Measurements from ENCODE around the gene PCDHGA4. TPM values are rescaled to one million over a fixed set of nuclear protein-coding genes. Genes with fewer than 3 reads are reported as not detected.
"Not testable (repeated sequence)": the region's sequence is repeated elsewhere in the genome, so short reads cannot be mapped to it uniquely, and the experiment has no call there.

Gene PCDHGA4
- polyA plus RNA-seq, 3 donors: 0.03 TPM; not detected in 2

DNA sequence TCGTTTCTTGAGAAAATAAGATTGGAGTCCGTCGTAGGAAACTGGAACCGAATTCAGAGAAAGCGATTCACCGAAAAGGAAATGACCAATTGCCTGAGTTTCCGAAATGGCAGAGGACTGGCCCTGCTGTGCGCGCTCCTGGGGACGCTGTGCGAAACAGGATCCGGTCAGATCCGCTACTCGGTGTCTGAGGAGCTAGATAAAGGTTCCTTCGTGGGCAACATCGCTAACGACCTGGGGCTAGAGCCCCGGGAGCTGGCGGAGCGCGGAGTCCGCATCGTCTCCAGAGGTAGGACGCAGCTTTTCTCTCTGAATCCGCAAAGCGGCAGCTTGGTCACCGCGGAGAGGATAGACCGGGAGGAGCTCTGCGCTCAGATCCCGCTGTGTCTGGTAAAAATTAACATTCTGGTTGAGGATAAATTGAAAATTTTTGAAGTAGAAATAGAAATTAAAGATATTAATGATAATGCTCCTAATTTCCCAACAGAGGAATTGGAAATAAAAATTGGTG lies 10.8 kb upstream of the PCDHGA4 start:
- intact Hi-C loops (cut with micrococcal nuclease): no loop called here
- peaks cover 44 to 81% (median 74%) of the 10 kb centered on the region in 7 donors for H3K9me3 Mint-ChIP-seq

DNA sequence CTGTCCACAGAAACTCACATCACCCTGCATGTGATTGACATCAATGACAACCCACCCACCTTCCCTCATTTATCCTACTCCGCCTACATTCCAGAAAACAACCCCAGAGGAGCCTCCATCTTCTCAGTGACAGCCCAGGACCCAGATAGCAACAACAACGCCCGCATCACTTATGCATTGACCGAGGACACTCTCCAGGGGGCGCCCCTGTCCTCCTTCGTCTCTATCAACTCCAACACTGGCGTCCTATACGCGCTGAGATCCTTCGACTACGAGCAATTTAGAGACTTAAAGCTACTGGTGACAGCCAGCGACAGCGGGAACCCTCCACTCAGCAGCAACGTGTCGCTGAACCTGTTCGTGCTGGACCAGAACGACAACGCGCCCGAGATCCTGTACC lies 9.5 kb upstream of the PCDHGA4 start:
- Mint-ChIP-seq H3K36me3 (peaks cover 5 to 11% of the 10 kb centered on the region in 2 donors), H3K4me1 (peaks cover 2% of the 10 kb centered on the region), H3K4me3 (peak overlapping the region in 1 of 2 donors; percentile 23), H3K9me3 (peaks cover 39 to 77% (median 71%) of the 10 kb centered on the region in 7 donors), H3K27me3 (ENCODE audit: low read depth in 3 of 3) (peaks cover 24 to 58% (median 49%) of the 10 kb centered on the region in 3 donors), H3K27ac (no peak overlapping the region)
- Histone ChIP-seq H3K4me3 (replicated peaks in 1 of 3; ENCODE audit: low read depth in 2 of 3, low read length in 3 of 3) (no peak overlapping the region), H3K4me1 (ENCODE audit: control insufficient read depth in 1 of 2, insufficient read depth in 2 of 2, low read length in 2 of 2) (no peaks in the 10 kb centered on the region), H3K27ac (ENCODE audit: low read depth in 1 of 2, low read length in 2 of 2) (no peak overlapping the region), H2AFZ (ENCODE audit: insufficient read depth, low read depth, low read length, poor library complexity, severe bottlenecking) (no peak overlapping the region), H3K9me3 (replicated peaks in 1 of 2; ENCODE audit: control insufficient read depth in 1 of 2, insufficient read depth in 1 of 2, low read length in 2 of 2) (peaks cover 42 to 67% of the 10 kb centered on the region in 2 donors), H3K36me3 (replicated peaks in 1 of 2; ENCODE audit: control insufficient read depth in 1 of 2, insufficient read depth in 2 of 2, low read length in 2 of 2) (no peaks in the 10 kb centered on the region), H3K27me3 (ENCODE audit: control insufficient read depth in 2 of 2, insufficient read depth in 2 of 2, low read length in 2 of 2) (peaks cover 5 to 42% of the 10 kb centered on the region in 2 donors), H3K4me2 (replicated peaks; ENCODE audit: extremely low read depth, low read length, poor library complexity, severe bottlenecking) (no peak overlapping the region), H3K79me2 (ENCODE audit: insufficient read depth, low read length) (no peaks in the 10 kb centered on the region), H3K9ac (ENCODE audit: insufficient read depth, low read length, poor library complexity, severe bottlenecking) (no peak overlapping the region), H4K20me1 (ENCODE audit: insufficient read depth, low read length) (no peaks in the 10 kb centered on the region)
- DNase-seq: no peak
- TF ChIP-seq CTCF (IDR thresholded peaks at IDR 0.05): no peak
- WGBS (ENCODE audit: insufficient coverage): 38% methylated on average over 20 of the region's 20 CpGs
- intact Hi-C loops (cut with micrococcal nuclease): no loop called here

More for the DNA sequence above, 10.8 kb upstream of the PCDHGA4 start:
- H2AFZ ChIP-seq (ENCODE audit: insufficient read depth, low read depth, low read length, poor library complexity, severe bottlenecking): no peak overlapping the region
- peaks cover 31 to 64% (median 53%) of the 10 kb centered on the region in 3 donors for H3K27me3 Mint-ChIP-seq (ENCODE audit: low read depth in 3 of 3)
- peaks cover 2% of the 10 kb centered on the region for H3K4me1 Mint-ChIP-seq
- no peak overlapping the region for H3K27ac ChIP-seq (ENCODE audit: low read depth in 1 of 2, low read length in 2 of 2)
- H3K36me3 ChIP-seq (replicated peaks in 1 of 2; ENCODE audit: control insufficient read depth in 1 of 2, insufficient read depth in 2 of 2, low read length in 2 of 2): no peaks in the 10 kb centered on the region
- peak overlapping the region in 1 of 7 donors; percentile 28 for H3K27ac Mint-ChIP-seq
- peak; percentile 10 for TF ChIP-seq CTCF (IDR thresholded peaks at IDR 0.05)
- peaks cover 4 to 11% of the 10 kb centered on the region in 2 donors for H3K36me3 Mint-ChIP-seq
- peak overlapping the region; percentile 37 to 66 for H3K4me3 Mint-ChIP-seq
- peaks cover 47 to 72% of the 10 kb centered on the region in 2 donors for H3K9me3 ChIP-seq (replicated peaks in 1 of 2; ENCODE audit: control insufficient read depth in 1 of 2, insufficient read depth in 1 of 2, low read length in 2 of 2)
- H3K27me3 ChIP-seq (ENCODE audit: control insufficient read depth in 2 of 2, insufficient read depth in 2 of 2, low read length in 2 of 2): peaks cover 4 to 48% of the 10 kb centered on the region in 2 donors
- H3K4me3 ChIP-seq (replicated peaks in 1 of 3; ENCODE audit: low read depth in 2 of 3, low read length in 3 of 3): no peak overlapping the region
- H4K20me1 ChIP-seq (ENCODE audit: insufficient read depth, low read length): no peaks in the 10 kb centered on the region
- H3K79me2 ChIP-seq (ENCODE audit: insufficient read depth, low read length): no peaks in the 10 kb centered on the region
- peak overlapping the region; percentile 22 for H3K4me2 ChIP-seq (replicated peaks; ENCODE audit: extremely low read depth, low read length, poor library complexity, severe bottlenecking)
- no peak for DNase-seq
- no peak overlapping the region for H3K9ac ChIP-seq (ENCODE audit: insufficient read depth, low read length, poor library complexity, severe bottlenecking)
- no peaks in the 10 kb centered on the region for H3K4me1 ChIP-seq (ENCODE audit: control insufficient read depth in 1 of 2, insufficient read depth in 2 of 2, low read length in 2 of 2)
- WGBS (ENCODE audit: insufficient coverage): 34% methylated on average over 26 of the region's 31 CpGs

DNA sequence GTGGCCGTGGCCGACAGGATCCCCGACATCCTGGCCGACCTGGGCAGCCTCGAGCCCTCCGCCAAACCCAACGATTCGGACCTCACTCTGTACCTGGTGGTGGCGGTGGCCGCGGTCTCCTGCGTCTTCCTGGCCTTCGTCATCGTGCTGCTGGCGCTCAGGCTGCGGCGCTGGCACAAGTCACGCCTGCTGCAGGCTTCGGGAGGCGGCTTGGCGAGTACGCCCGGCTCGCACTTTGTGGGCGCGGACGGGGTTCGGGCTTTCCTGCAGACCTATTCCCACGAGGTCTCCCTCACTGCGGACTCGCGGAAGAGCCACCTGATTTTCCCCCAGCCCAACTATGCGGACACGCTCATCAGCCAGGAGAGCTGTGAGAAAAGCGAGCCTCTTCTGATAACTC lies 8.8 kb upstream of the PCDHGA4 start:
- H3K4me2 ChIP-seq (replicated peaks; ENCODE audit: extremely low read depth, low read length, poor library complexity, severe bottlenecking); H3K4me3 ChIP-seq (replicated peaks in 1 of 3; ENCODE audit: low read depth in 2 of 3, low read length in 3 of 3); H3K27ac Mint-ChIP-seq; H3K4me1 ChIP-seq (ENCODE audit: control insufficient read depth in 1 of 2, insufficient read depth in 2 of 2, low read length in 2 of 2); H3K79me2 ChIP-seq (ENCODE audit: insufficient read depth, low read length); H3K4me3 Mint-ChIP-seq; H3K27ac ChIP-seq (ENCODE audit: low read depth in 1 of 2, low read length in 2 of 2); H3K36me3 ChIP-seq (replicated peaks in 1 of 2; ENCODE audit: control insufficient read depth in 1 of 2, insufficient read depth in 2 of 2, low read length in 2 of 2); DNase-seq; H4K20me1 ChIP-seq (ENCODE audit: insufficient read depth, low read length); H3K9ac ChIP-seq (ENCODE audit: insufficient read depth, low read length, poor library complexity, severe bottlenecking); H3K4me1 Mint-ChIP-seq; H2AFZ ChIP-seq (ENCODE audit: insufficient read depth, low read depth, low read length, poor library complexity, severe bottlenecking); H3K36me3 Mint-ChIP-seq; intact Hi-C loops (cut with micrococcal nuclease): not testable (repeated sequence)
- 43% methylated on average over 11 of the region's 35 CpGs for WGBS (ENCODE audit: insufficient coverage)
- Mint-ChIP-seq H3K9me3 (peaks cover 37 to 76% (median 71%) of the 10 kb centered on the region in 7 donors), H3K27me3 (ENCODE audit: low read depth in 3 of 3) (peaks cover 22 to 58% (median 51%) of the 10 kb centered on the region in 3 donors)
- Histone ChIP-seq H3K27me3 (ENCODE audit: control insufficient read depth in 2 of 2, insufficient read depth in 2 of 2, low read length in 2 of 2) (peaks cover 12 to 47% of the 10 kb centered on the region in 2 donors), H3K9me3 (replicated peaks in 1 of 2; ENCODE audit: control insufficient read depth in 1 of 2, insufficient read depth in 1 of 2, low read length in 2 of 2) (peaks cover 41 to 70% of the 10 kb centered on the region in 2 donors)
